K562 (cell line): ENCODE measurements around the gene ELOVL2. TPM values are rescaled to one million over a fixed set of nuclear protein-coding genes. Genes with fewer than 3 reads are reported as not detected.
A peak's percentile ranks its signal among the peaks of the same experiment; 100 is the strongest.

Experiments
- ATAC-seq: fragments of 200-7000 bp; cut with Tn5 transposase; 3 replicates; pipeline ENCODE4 v1.9.1; 2020; ENCODE audit warnings: moderate library complexity
- BruUV-seq: library from RNA; stranded (reverse); fragments of 400-500 nt; replicated peaks from 2 replicates; lab custom pipeline; 2021; lab: Mats Ljungman, UMichigan
- CTCF ChIA-PET: fragments of 300-600 bp; formaldehyde crosslinking; extraction: SDS; loops from one replicate; lab custom pipeline; 2021; ENCODE audit warnings: low intra/inter-chr PET ratio; lab: Yijun Ruan, JAX
- POLR2A ChIA-PET: fragments of 300-600, 350-650 bp; sonication (Branson Sonifier 250); formaldehyde crosslinking; extraction: SDS; loops from one replicate; lab custom pipeline; 2021; ENCODE audit warnings: antibody characterized with exemption, inconsistent platforms; lab: Yijun Ruan, JAX
- DNase-seq, 4 experiments: peaks; one replicate each; pipeline versions ENCODE4 v3.0.0 to v3.0.0-alpha.2; 2011 to 2018; ENCODE audit warnings: low spot score in 3 of 4, mixed read lengths in 3 of 4; ENCODE audit errors: extremely low read depth in 1 of 4
- FAIRE-seq: peaks from 2 replicates; lab custom pipeline; 2011; peaks lifted over from hg19 to GRCh38; lab: Jason Lieb, UNC
- H2AFZ ChIP-seq: 2 replicates; pipeline ENCODE4 v1.6.0; 2011; ENCODE audit warnings: low read depth, low read length, control low read depth, inconsistent platforms
- H3K27ac ChIP-seq: fragments of 200-600 bp; 3 replicates; pipeline ENCODE4 v1.8.0; 2011; ENCODE audit warnings: low read depth, mild to moderate bottlenecking, control low read depth, inconsistent platforms, low read length, moderate library complexity, mixed read lengths; ENCODE audit errors: extremely low read depth
- H3K27me3 ChIP-seq, 2 experiments: fragments of 300-600 bp in 1 of 2; 2 replicates in 1 of 2; 3 replicates in 1 of 2; pipeline versions ENCODE4 v1.6.0 to v1.8.0; 2011; ENCODE audit warnings: inconsistent platforms in 2 of 2, low read length in 2 of 2, mild to moderate bottlenecking in 1 of 2, mixed read lengths in 1 of 2, moderate library complexity in 1 of 2; ENCODE audit not compliant: control insufficient read depth in 2 of 2, insufficient read depth in 2 of 2
- H3K36me3 ChIP-seq: fragments of 300-600 bp; 3 replicates; pipeline ENCODE4 v1.8.0; 2011; ENCODE audit warnings: mild to moderate bottlenecking, low read length, inconsistent platforms; ENCODE audit not compliant: control insufficient read depth, insufficient read depth
- H3K4me1 ChIP-seq, 2 experiments: fragments of 200-600 bp in 1 of 2; replicated peaks in 1 of 2; 2 replicates in 1 of 2; 3 replicates in 1 of 2; pipeline versions ENCODE4 v1.5.1 to v1.8.0; 2011; ENCODE audit warnings: inconsistent platforms in 2 of 2, low read length in 2 of 2, mild to moderate bottlenecking in 1 of 2, mixed read lengths in 1 of 2, moderate library complexity in 1 of 2; ENCODE audit not compliant: control insufficient read depth in 2 of 2, insufficient read depth in 2 of 2
- H3K4me2 ChIP-seq: 2 replicates; pipeline ENCODE4 v1.6.1; 2011; ENCODE audit warnings: low read length, control low read depth, inconsistent platforms, mixed read lengths; ENCODE audit not compliant: insufficient read depth
- H3K4me3 ChIP-seq: fragments of 200-600 bp; sonication (generic), shearing (Covaris generic); 2 replicates; pipeline ENCODE4 v1.5.1; 2016; ENCODE audit warnings: control low read depth, inconsistent platforms
- H3K79me2 ChIP-seq: fragments of 200-600 bp; 3 replicates; pipeline ENCODE4 v1.8.0; 2011; ENCODE audit warnings: low read length, inconsistent platforms; ENCODE audit not compliant: control insufficient read depth, insufficient read depth
- H3K9ac ChIP-seq, 2 experiments: 2 replicates each; pipeline versions ENCODE4 v1.6.0 to v1.6.1; 2011; ENCODE audit warnings: low read depth in 2 of 2, low read length in 2 of 2, control low read depth in 1 of 2, inconsistent platforms in 1 of 2, mild to moderate bottlenecking in 1 of 2, mixed read lengths in 1 of 2; ENCODE audit not compliant: insufficient read depth in 1 of 2
- H3K9me1 ChIP-seq: one replicate; pipeline ENCODE4 v1.6.0; 2011; ENCODE audit warnings: inconsistent platforms, mild to moderate bottlenecking, low read length, moderate library complexity; ENCODE audit not compliant: control insufficient read depth, insufficient read depth
- H3K9me3 ChIP-seq: replicated peaks from 2 replicates; pipeline ENCODE4 v1.5.1; 2011; ENCODE audit warnings: low read depth, low read length, inconsistent platforms; ENCODE audit not compliant: control insufficient read depth, insufficient read depth
- H4K20me1 ChIP-seq: replicated peaks from 2 replicates; pipeline ENCODE4 v1.6.1; 2011; ENCODE audit warnings: low read length, inconsistent platforms, mixed read lengths; ENCODE audit not compliant: control insufficient read depth, insufficient read depth
- EZH2 ChIP-seq: IDR thresholded peaks from 2 replicates; pipeline ENCODE4 v1.6.1; 2012; ENCODE audit warnings: low read depth, mild to moderate bottlenecking, inconsistent platforms, low read length, borderline replicate concordance
- HSF4 ChIP-seq: fragments of 250-450 bp; sonication (Bioruptor Pico); IDR thresholded peaks from 2 replicates; pipeline ENCODE4 v2.1.2; 2022; ENCODE audit warnings: mild to moderate bottlenecking, moderate library complexity, borderline replicate concordance
- KHSRP ChIP-seq: fragments of 450-650 bp; IDR thresholded peaks from 2 replicates; pipeline ENCODE4 v1.6.1; 2017
- ZKSCAN1 ChIP-seq: fragments of 150-350 bp; IDR thresholded peaks from 2 replicates; pipeline ENCODE4 v1.6.1; 2016; ENCODE audit warnings: low read depth, low read length
- WGBS: fragments of 100-300 bp; shearing (Covaris generic); methylation state at CpG from one replicate; pipeline ENCODE4 v1.1.6; 2016; ENCODE audit warnings: low coverage, mixed read lengths; ENCODE audit not compliant: insufficient coverage; ENCODE audit errors: missing lambda C conversion rate; 5-methylcytosine and 5-hydroxymethylcytosine counted together
- in situ Hi-C: fragments of 300-500 bp; cut with MboI; formaldehyde crosslinking; loops from 4 replicates; pipeline ENCODE4 v1.15.0; 2018; ENCODE audit warnings: inconsistent platforms, mixed read lengths
- intact Hi-C: fragments of 100-400 bp; cut with micrococcal nuclease; formaldehyde crosslinking; loops from 2 replicates; pipeline ENCODE4 v1.14.2; 2022
- polyA plus RNA-seq, 8 experiments: library from polyadenylated mRNA; depleted of rRNA in 4 of 8; stranded (reverse) in 5 of 8; unstranded in 3 of 8; fragments of >200 nt; fragmentation: Nextera tagmentation in 2 of 8; fragmentation: Illumina TruSeq in 1 of 8; extraction: Ambion mirVana in 2 of 8; extraction: Trizol in 1 of 8; gene quantifications; 2 replicates each; pipeline versions ENCODE4 v1.2.1 to v1.2.3, GENCODE V29; 2011 to 2014; ENCODE audit warnings: inconsistent platforms in 1 of 8, missing spikeins in 1 of 8
- total RNA-seq, 7 experiments: library from RNA; depleted of rRNA in 6 of 7; stranded (reverse); fragments of >200 nt in 6 of 7; fragmentation: Illumina TruSeq in 2 of 7; extraction: Trizol in 2 of 7; gene quantifications; 2 replicates each; pipeline versions ENCODE4 v1.2.1 to v1.2.3, GENCODE V29; 2011 to 2021; ENCODE audit warnings: low replicate concordance in 1 of 7
- TF ChIP-seq, protein P1 (sequence below), 2 experiments: fragments of 450-650 bp in 1 of 2; sonication (generic) in 1 of 2; formaldehyde crosslinking in 1 of 2; IDR thresholded peaks; 2 replicates each; pipeline versions ENCODE4 v1.7.1 to v1.9.0; 2016 to 2022; ENCODE audit warnings: inconsistent platforms in 1 of 2, mild to moderate bottlenecking in 1 of 2, missing genetic modification reagents in 1 of 2

The ELOVL2 gene
- total and polyA plus RNA-seq, 9 of the 15 experiments (the other 6 are each of a cell fraction or from before 2014, with no cell fraction given), result 0.05 to 0.96 (median 0.31) TPM

DNA sequence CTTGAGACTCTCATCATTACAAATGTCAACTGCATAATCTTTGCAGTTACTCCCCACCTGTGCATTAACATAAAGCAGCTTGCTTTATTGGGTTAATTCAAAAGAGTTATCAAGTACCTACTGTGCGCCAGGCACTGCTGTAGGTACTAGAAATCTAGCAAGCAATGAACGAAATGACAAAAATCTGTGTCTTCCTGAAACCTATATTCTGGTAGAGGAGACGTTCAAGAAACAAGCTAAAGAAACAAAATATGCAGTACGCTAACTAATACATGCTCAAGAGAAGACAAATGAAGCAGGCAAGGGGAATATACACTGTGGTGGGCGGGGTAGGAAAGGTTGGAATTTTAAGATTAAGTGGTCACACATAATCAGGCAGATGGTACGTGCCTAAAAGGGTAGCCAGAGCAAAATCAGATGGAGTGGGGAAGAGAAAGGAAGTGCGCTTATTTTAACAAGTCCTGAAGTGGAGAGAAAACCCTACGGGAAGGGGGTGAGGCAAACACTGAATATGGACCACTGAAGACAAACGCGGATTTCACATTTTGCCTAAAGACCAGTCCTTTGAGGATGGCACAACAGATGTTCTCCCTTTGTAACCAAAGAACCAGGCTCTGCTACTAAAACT lies 1.2 kb downstream of the ELOVL2 start:
- no peak for DNase-seq
- no peaks in the 10 kb centered on the region for H3K79me2 ChIP-seq
- 35% methylated on average over 10 of the region's 10 CpGs for WGBS
- no peak overlapping the region for H3K4me2 ChIP-seq
- no peaks in the 10 kb centered on the region for H3K9me1 ChIP-seq
- no peak overlapping the region for H3K9ac ChIP-seq
- H3K9me3 ChIP-seq, result 0 out of 2 replicates have a peak, but pooled peaks cover 2% of the 10 kb centered on the region
- BruUV-seq, result no TSS peak
- intact Hi-C loops, result no loop called here
- ATAC-seq, result no peak
- H3K4me3 ChIP-seq, result no peak overlapping the region
- CTCF ChIA-PET, result no interaction called here
- TF ChIP-seq, protein P1, sequence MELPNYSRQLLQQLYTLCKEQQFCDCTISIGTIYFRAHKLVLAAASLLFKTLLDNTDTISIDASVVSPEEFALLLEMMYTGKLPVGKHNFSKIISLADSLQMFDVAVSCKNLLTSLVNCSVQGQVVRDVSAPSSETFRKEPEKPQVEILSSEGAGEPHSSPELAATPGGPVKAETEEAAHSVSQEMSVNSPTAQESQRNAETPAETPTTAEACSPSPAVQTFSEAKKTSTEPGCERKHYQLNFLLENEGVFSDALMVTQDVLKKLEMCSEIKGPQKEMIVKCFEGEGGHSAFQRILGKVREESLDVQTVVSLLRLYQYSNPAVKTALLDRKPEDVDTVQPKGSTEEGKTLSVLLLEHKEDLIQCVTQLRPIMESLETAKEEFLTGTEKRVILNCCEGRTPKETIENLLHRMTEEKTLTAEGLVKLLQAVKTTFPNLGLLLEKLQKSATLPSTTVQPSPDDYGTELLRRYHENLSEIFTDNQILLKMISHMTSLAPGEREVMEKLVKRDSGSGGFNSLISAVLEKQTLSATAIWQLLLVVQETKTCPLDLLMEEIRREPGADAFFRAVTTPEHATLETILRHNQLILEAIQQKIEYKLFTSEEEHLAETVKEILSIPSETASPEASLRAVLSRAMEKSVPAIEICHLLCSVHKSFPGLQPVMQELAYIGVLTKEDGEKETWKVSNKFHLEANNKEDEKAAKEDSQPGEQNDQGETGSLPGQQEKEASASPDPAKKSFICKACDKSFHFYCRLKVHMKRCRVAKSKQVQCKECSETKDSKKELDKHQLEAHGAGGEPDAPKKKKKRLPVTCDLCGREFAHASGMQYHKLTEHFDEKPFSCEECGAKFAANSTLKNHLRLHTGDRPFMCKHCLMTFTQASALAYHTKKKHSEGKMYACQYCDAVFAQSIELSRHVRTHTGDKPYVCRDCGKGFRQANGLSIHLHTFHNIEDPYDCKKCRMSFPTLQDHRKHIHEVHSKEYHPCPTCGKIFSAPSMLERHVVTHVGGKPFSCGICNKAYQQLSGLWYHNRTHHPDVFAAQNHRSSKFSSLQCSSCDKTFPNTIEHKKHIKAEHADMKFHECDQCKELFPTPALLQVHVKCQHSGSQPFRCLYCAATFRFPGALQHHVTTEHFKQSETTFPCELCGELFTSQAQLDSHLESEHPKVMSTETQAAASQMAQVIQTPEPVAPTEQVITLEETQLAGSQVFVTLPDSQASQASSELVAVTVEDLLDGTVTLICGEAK (IDR thresholded peaks at IDR 0.05), result no peak
- TF ChIP-seq, protein P1 (CRISPR knock-in tag; IDR thresholded peaks at IDR 0.05), result no peak
- TF ChIP-seq EZH2 (peak; percentile 81; the same call in 1 of the 2 replicates), ZKSCAN1 (peak; percentile 83), KHSRP (no peak), HSF4 (CRISPR knock-in tag) (no peak)
- no peak overlapping the region for H3K27ac ChIP-seq
- H4K20me1 ChIP-seq, result no peaks in the 10 kb centered on the region
- FAIRE-seq, result peak; percentile 51
- POLR2A ChIA-PET, result interaction anchor here (0.7 to 1.1 kb wide), 3 partner anchors 10 to 494 kb away, joined by 3 to 4 read pairs (median 3); no protein-coding TSS in a partner anchor
- H3K36me3 ChIP-seq, result no peaks in the 10 kb centered on the region
- peaks cover 0 to 18% of the 10 kb centered on the region in 2 experiments; a peak in 2 of 5 replicates for H3K4me1 ChIP-seq
- 0 out of 2 replicates have a peak overlapping the region, but pooled peaks have one; percentile 5 for H2AFZ ChIP-seq
- in situ Hi-C loops, result no loop called here
- H3K27me3 ChIP-seq, result peaks cover 28 to 33% of the 10 kb centered on the region in 2 experiments
